KMS-11 (cell line): Measurements from ENCODE around the gene PRSS56.
"Not testable (repeated sequence)": the region's sequence is repeated elsewhere in the genome, so short reads cannot be mapped to it uniquely, and the experiment has no call there.

Experiments
- H2AFZ ChIP-seq: fragments of 200-600 bp; sonication (generic); 2 replicates; pipeline ENCODE4 v1.6.1; 2016; ENCODE audit warnings: antibody characterized with exemption, mixed run types, low read depth
- H3K27ac ChIP-seq: fragments of 200-600 bp; sonication (generic); 2 replicates; pipeline ENCODE4 v1.6.1; 2016; ENCODE audit warnings: mild to moderate bottlenecking, mixed run types
- H3K27me3 ChIP-seq: fragments of 200-600 bp; sonication (generic); 2 replicates; pipeline ENCODE4 v1.6.1; 2017; ENCODE audit warnings: mild to moderate bottlenecking, low read depth, mixed run types, moderate library complexity; ENCODE audit not compliant: insufficient read depth
- H3K36me3 ChIP-seq: fragments of 200-600 bp; sonication (generic); 2 replicates; pipeline ENCODE4 v1.6.1; 2017; ENCODE audit warnings: mild to moderate bottlenecking, mixed run types; ENCODE audit not compliant: insufficient read depth
- H3K4me1 ChIP-seq: fragments of 200-600 bp; sonication (generic); 2 replicates; pipeline ENCODE4 v1.6.1; 2016; ENCODE audit warnings: mild to moderate bottlenecking, low read depth, mixed run types; ENCODE audit not compliant: poor library complexity, severe bottlenecking
- H3K4me2 ChIP-seq: fragments of 200-600 bp; sonication (generic); 2 replicates; pipeline ENCODE4 v1.7.0; 2016; ENCODE audit warnings: mild to moderate bottlenecking, mixed run types
- H3K4me3 ChIP-seq: fragments of 200-600 bp; sonication (generic); IDR thresholded peaks from 2 replicates; pipeline ENCODE4 v1.6.1; 2017; ENCODE audit warnings: low read depth, low read length, mixed read lengths; ENCODE audit not compliant: insufficient read depth
- H3K79me2 ChIP-seq: fragments of 200-600 bp; sonication (generic); 2 replicates; pipeline ENCODE4 v1.6.1; 2016; ENCODE audit warnings: low read depth, mixed run types; ENCODE audit not compliant: insufficient read depth
- H3K9ac ChIP-seq: fragments of 200-600 bp; sonication (generic); 2 replicates; pipeline ENCODE4 v1.6.1; 2016; ENCODE audit warnings: mild to moderate bottlenecking, mixed run types
- H4K20me1 ChIP-seq: fragments of 200-600 bp; sonication (generic); 2 replicates; pipeline ENCODE4 v1.6.1; 2016; ENCODE audit warnings: mild to moderate bottlenecking, mixed run types; ENCODE audit not compliant: insufficient read depth
- TF ChIP-seq, protein P1 (sequence below): fragments of 200-600 bp; sonication (generic); conservative IDR thresholded peaks from 2 replicates; pipeline ENCODE4 v1.6.1; 2017; ENCODE audit warnings: low read depth, mild to moderate bottlenecking, antibody characterized with exemption, low read length, moderate library complexity, mixed read lengths

The PRSS56 gene

DNA sequence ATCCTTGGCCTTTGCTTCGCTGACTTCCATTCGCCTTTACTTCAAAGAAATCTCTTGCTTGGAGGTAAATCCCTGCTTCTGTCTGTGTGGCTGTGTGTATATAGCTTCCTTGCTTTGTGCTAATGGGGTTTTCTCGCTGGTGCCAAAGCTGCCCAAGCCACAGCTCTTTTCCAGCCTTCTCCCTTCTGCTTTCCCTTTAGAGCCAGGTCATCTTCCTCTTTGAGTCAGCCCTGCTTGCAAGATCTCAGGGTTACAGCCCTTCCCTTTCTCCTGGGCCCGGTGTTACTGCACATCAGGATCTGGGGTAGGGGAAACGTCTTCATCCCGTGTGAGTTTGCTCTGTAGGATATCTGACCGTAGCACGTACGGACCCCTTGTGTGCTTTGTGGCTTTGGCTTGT lies 49.4 kb downstream of the PRSS56 start:
- Histone ChIP-seq H3K36me3 (peaks cover 6% of the 10 kb centered on the region; the same call in 1 of the 2 replicates), H4K20me1 (no peaks in the 10 kb centered on the region), H3K79me2 (no peaks in the 10 kb centered on the region), H3K4me2 (no peak overlapping the region), H3K9ac (no peak overlapping the region), H3K4me1 (no peaks in the 10 kb centered on the region), H3K4me3 (no peak overlapping the region), H3K27ac (no peak overlapping the region), H3K27me3 (no peaks in the 10 kb centered on the region), H2AFZ (no peak overlapping the region)
- TF ChIP-seq, protein P1, sequence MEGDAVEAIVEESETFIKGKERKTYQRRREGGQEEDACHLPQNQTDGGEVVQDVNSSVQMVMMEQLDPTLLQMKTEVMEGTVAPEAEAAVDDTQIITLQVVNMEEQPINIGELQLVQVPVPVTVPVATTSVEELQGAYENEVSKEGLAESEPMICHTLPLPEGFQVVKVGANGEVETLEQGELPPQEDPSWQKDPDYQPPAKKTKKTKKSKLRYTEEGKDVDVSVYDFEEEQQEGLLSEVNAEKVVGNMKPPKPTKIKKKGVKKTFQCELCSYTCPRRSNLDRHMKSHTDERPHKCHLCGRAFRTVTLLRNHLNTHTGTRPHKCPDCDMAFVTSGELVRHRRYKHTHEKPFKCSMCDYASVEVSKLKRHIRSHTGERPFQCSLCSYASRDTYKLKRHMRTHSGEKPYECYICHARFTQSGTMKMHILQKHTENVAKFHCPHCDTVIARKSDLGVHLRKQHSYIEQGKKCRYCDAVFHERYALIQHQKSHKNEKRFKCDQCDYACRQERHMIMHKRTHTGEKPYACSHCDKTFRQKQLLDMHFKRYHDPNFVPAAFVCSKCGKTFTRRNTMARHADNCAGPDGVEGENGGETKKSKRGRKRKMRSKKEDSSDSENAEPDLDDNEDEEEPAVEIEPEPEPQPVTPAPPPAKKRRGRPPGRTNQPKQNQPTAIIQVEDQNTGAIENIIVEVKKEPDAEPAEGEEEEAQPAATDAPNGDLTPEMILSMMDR = no peak

DNA sequence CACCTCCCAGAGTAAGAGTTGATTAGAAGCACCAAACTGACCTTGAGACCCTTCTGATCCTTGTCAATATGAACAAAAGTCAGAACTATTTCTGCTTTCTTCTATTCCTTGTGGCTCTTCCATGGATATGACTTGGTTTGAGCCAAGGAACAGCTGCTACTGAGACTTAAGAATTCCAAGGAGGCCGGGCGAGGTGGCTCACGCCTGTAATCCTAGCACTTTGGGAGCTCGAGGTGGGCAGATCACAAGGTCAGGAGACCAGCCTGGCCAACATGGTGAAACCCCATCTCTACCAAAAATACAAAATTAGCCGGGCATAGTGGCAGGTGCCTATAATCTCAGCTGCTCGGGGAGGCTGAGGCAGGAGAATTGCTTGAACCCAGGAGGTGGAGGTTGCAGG lies 50.3 kb downstream of the PRSS56 start:
- H2AFZ ChIP-seq, H3K4me1 ChIP-seq, H3K27me3 ChIP-seq, H4K20me1 ChIP-seq, H3K9ac ChIP-seq, H3K4me2 ChIP-seq, H3K36me3 ChIP-seq, H3K79me2 ChIP-seq, H3K4me3 ChIP-seq, H3K27ac ChIP-seq: not testable (repeated sequence)

DNA sequence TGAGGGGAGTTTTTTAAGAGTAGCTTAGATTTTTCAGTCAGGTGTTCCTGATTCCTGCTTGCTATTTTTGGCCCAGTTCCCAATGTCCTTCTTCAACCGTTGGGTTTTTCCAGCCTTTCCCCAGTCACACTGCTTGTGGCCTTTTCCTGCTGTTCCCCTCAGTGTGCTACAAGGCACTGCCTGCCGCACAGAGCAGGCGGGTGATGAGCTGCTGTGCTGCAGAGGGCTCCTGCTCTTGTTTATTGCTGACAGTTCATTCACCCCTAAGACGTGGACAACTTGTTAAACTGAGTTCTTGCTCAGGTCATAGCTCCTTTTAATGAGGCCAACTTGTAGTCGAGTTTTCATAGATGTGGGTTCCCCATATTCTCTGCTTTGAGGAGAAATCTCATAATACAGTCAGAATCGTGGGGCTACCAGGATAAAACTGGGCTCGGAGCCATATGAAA lies 50.9 kb downstream of the PRSS56 start:
- no peak overlapping the region for H3K4me2 ChIP-seq
- H3K27me3 ChIP-seq = no peaks in the 10 kb centered on the region
- no peaks in the 10 kb centered on the region for H4K20me1 ChIP-seq
- H3K4me1 ChIP-seq = no peaks in the 10 kb centered on the region
- H3K79me2 ChIP-seq = no peaks in the 10 kb centered on the region
- TF ChIP-seq, protein P1 = no peak
- no peak overlapping the region for H2AFZ ChIP-seq
- no peak overlapping the region for H3K9ac ChIP-seq
- H3K27ac ChIP-seq = no peak overlapping the region
- no peak overlapping the region for H3K4me3 ChIP-seq
- peaks cover 6% of the 10 kb centered on the region; the same call in 1 of the 2 replicates for H3K36me3 ChIP-seq

DNA sequence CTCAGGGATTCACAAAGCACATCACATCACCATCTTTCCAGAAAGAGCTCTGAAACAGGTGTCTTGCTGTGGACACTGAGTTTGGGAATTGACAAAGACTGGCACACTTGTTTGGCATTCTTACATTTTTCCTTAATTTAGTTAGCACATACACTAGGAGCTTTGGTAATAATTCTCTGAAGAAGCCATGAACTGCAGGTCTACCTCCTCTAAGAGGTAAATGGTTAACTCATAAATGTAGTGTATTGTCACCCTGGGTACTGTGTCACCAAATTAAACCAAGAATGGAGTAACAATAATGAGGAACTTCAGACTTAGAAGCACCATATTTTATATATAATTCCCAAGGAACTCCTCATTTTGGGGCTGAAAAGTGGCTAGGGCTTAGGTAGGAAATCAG lies 52.9 kb downstream of the PRSS56 start:
- H3K36me3 ChIP-seq = no peaks in the 10 kb centered on the region
- no peak overlapping the region for H3K27ac ChIP-seq

DNA sequence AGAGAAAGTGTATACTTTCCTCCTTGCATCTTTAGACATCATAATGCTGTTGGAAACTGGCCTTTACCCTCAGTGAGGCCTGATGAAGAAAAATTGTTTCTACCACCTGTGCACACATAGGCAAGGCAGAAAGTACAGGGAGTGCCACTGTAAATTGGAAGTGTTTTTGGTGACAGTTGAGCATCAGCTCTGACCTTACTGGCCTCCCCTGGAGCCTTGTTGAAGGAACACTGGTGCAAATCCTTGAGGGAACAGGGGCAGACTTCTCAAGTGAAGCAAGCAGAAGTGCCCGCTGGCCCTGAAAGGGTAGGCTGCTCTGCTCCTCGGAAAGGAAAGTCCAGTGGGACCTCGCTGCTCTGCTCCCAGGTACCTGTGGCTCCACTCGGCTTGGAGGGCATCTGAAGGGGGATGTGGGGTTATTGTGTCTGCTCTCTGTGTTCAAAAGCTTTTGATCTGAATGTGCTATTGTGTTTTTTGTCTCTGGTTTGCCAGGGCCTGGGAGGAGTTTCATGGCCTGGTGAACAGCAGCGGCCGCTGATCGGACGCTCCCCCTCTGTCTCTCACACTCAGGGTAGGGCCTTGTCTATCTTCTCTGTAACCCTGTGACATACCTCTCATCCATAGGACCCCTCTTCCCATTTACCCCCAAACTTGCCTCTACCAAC lies 53.7 kb downstream of the PRSS56 start:
- Histone ChIP-seq H3K79me2 (no peaks in the 10 kb centered on the region), H3K4me2 (no peak overlapping the region), H3K4me1 (no peaks in the 10 kb centered on the region), H3K36me3 (no peaks in the 10 kb centered on the region), H3K4me3 (no peak overlapping the region), H3K9ac (no peak overlapping the region), H3K27me3 (no peaks in the 10 kb centered on the region), H3K27ac (no peak overlapping the region), H4K20me1 (no peaks in the 10 kb centered on the region), H2AFZ (no peak overlapping the region)
- TF ChIP-seq, protein P1 = no peak

More for the DNA sequence above, 52.9 kb downstream of the PRSS56 start:
- TF ChIP-seq, protein P1 = no peak
- Histone ChIP-seq H3K27me3 (no peaks in the 10 kb centered on the region), H3K79me2 (no peaks in the 10 kb centered on the region), H3K4me2 (no peak overlapping the region), H2AFZ (no peak overlapping the region), H4K20me1 (no peaks in the 10 kb centered on the region), H3K4me3 (no peak overlapping the region), H3K4me1 (no peaks in the 10 kb centered on the region), H3K9ac (no peak overlapping the region)
